Effector memory CD4-positive, alpha-beta T cell (primary cell): ENCODE measurements around the gene NCDN.

ENCODE experiments used
- DNase-seq, 3 donors: peaks; one replicate each; pipeline ENCODE4 v3.0.0-alpha.2; 2020
- H3K27ac ChIP-seq: 2 replicates; pipeline ENCODE4 v1.7.0; 2013; ENCODE audit warnings: mild to moderate bottlenecking, low read length, moderate library complexity; ENCODE audit not compliant: insufficient read depth, poor library complexity, severe bottlenecking
- H3K27me3 ChIP-seq: replicated peaks from 2 replicates; pipeline ENCODE4 v1.7.0; 2013; ENCODE audit warnings: mild to moderate bottlenecking, low read length; ENCODE audit not compliant: insufficient read depth, control insufficient read depth, poor library complexity, severe bottlenecking
- H3K36me3 ChIP-seq: 2 replicates; pipeline ENCODE4 v1.7.0; 2013; ENCODE audit warnings: mild to moderate bottlenecking, low read length, moderate library complexity; ENCODE audit not compliant: control insufficient read depth, insufficient read depth
- H3K4me1 ChIP-seq: 2 replicates; pipeline ENCODE4 v1.7.0; 2013; ENCODE audit warnings: low read length, mild to moderate bottlenecking; ENCODE audit not compliant: control insufficient read depth, insufficient read depth, poor library complexity, severe bottlenecking
- H3K4me3 ChIP-seq: 2 replicates; pipeline ENCODE4 v1.7.0; 2013; ENCODE audit warnings: low read length, low read depth, mild to moderate bottlenecking; ENCODE audit not compliant: insufficient read depth, poor library complexity, severe bottlenecking
- H3K9me3 ChIP-seq: 2 replicates; pipeline ENCODE4 v1.7.0; 2013; ENCODE audit warnings: mild to moderate bottlenecking, low read length, moderate library complexity; ENCODE audit not compliant: control insufficient read depth

Gene NCDN

DNA sequence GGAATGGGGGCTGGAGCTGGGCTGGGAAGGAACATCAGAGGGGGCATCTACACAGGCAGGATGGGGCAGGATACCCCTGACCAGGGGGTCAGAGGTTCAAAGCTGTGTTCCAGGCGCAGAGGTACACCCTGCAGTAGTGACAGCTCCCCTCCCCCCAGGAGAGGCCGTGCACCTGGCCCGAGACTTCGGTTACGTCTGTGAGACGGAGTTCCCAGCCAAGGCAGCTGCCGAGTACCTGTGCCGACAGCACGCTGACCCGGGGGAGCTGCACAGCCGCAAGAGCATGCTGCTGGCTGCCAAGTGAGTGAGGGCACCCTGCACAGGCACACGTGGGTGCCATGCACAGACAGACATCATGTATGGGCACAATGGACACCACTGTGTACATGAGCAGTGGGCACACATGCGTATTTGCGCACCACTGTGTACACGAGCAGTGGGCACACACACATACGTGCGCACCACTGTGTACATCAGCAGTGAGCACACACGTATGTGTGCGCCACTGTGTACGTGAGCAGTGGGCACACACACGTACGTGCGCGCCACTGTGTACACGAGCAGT, 33.0 kb downstream of the NCDN start:
- Histone ChIP-seq H3K27ac (no peak overlapping the region), H3K4me3 (no peak overlapping the region), H3K9me3 (no peaks in the 10 kb centered on the region), H3K4me1 (no peaks in the 10 kb centered on the region), H3K27me3 (no peaks in the 10 kb centered on the region), H3K36me3 (no peaks in the 10 kb centered on the region)
- DNase-seq, result no peak

DNA sequence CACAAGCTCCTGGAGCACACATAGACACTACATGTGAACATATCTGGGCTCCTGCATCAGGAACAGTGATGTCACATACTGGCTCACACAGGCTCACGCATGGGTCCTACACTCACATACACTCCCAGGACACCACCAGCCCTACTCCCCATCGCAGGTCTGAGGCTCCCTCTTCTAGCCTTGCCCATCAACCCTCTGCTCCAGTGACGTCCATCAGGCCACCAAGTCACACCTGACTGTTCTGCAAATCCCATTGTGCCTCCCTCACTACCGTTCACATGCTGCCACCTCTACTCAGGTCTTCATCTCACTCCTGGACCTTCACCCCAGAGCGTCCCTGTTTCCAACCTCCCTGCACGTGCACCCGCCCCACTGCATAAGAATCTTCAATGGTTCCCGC, 33.6 kb downstream of the NCDN start:
- Histone ChIP-seq H3K4me3 (no peak overlapping the region), H3K9me3 (no peaks in the 10 kb centered on the region), H3K27me3 (no peaks in the 10 kb centered on the region), H3K36me3 (no peaks in the 10 kb centered on the region), H3K4me1 (no peaks in the 10 kb centered on the region), H3K27ac (no peak overlapping the region)
- DNase-seq, result no peak

DNA sequence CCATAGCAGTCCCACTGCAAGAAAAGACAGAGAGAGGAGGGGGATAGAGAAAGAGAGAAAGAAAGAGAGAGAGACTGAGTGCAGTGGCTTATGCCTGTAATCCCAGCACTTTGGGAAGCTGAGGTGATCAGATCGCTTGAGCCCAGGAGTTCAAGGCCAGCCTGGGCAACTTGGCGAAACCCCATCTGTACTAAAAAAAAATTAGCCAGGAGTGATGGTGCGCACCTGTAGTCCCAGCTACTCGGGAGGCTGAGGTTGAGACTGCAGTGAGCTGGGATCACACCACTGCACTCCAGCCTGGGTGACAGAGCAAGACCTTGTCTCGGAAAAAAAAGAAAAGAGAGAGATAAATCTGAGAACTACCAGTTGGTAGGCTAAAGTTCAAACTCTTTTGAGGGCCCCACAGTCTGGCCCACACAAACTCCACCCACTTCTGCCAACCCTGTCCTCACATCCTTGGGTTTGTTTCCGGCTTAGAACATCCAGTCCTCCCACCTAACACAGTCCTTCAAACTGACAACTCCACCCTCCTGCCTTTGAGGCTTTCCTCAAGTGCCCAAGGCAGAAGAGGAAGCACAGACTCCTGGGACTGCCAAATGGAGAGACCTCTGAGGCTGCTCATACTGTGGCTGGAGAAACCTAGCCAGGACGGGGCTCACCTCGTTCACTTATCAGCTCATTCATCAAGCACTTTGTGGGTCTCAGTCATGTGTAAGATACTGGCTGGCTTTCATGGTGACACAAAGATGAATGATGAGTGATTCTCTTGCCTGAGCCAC, 35.6 kb downstream of the NCDN start:
- no peak overlapping the region for H3K27ac ChIP-seq
- no peaks in the 10 kb centered on the region for H3K4me1 ChIP-seq
- H3K9me3 ChIP-seq, result no peaks in the 10 kb centered on the region
- H3K36me3 ChIP-seq, result no peaks in the 10 kb centered on the region
- DNase-seq, result no peak
- no peaks in the 10 kb centered on the region for H3K27me3 ChIP-seq
- H3K4me3 ChIP-seq, result no peak overlapping the region

GRCh38 chr1:35594005-35594760, 36.6 kb downstream of the NCDN start:
- Histone ChIP-seq H3K36me3 (no peaks in the 10 kb centered on the region), H3K9me3 (no peaks in the 10 kb centered on the region), H3K27me3 (no peaks in the 10 kb centered on the region), H3K4me1 (no peaks in the 10 kb centered on the region), H3K27ac (no peak overlapping the region), H3K4me3 (no peak overlapping the region)
- no peak for DNase-seq

- H3K27me3 ChIP-seq, result no peaks in the 10 kb centered on the region
- H3K4me3 ChIP-seq, result no peak overlapping the region
- no peak for DNase-seq
- no peaks in the 10 kb centered on the region for H3K9me3 ChIP-seq
- H3K27ac ChIP-seq, result no peak overlapping the region
- H3K36me3 ChIP-seq, result peaks cover 4% of the 10 kb centered on the region
- no peaks in the 10 kb centered on the region for H3K4me1 ChIP-seq
Measured at GRCh38 chr1:35595684-35596083, 38.1 kb downstream of the NCDN start.

DNA sequence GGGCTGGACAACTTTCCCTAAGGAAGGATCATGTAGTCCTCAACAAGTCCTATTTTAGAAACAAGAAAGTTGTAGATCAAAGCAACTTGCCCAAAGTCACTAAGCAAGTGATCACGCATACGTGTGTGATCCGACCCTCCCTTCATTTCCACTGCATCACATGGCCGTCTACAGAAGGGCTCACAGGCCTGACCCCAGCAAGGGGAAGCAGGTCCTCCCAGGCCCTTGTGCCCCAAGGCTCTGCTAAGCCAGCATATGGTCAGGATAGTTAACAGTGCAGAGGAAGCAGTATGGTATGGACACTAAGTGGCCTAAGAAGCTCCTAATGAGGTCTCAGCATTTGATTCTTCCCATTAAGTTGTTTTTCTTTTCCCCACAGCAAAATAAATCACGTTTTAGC, 40.3 kb downstream of the NCDN start:
- Histone ChIP-seq H3K27ac (no peak overlapping the region), H3K4me3 (no peak overlapping the region), H3K9me3 (no peaks in the 10 kb centered on the region), H3K27me3 (no peaks in the 10 kb centered on the region), H3K36me3 (peaks cover 17% of the 10 kb centered on the region), H3K4me1 (no peaks in the 10 kb centered on the region)
- DNase-seq, result no peak

- H3K27ac ChIP-seq, result no peak overlapping the region
- no peaks in the 10 kb centered on the region for H3K9me3 ChIP-seq
- H3K4me3 ChIP-seq, result no peak overlapping the region
- no peaks in the 10 kb centered on the region for H3K4me1 ChIP-seq
- no peak for DNase-seq
- H3K27me3 ChIP-seq, result no peaks in the 10 kb centered on the region
- peaks cover 26% of the 10 kb centered on the region for H3K36me3 ChIP-seq
Measured at GRCh38 chr1:35598895-35599294, 41.3 kb downstream of the NCDN start.

- no peaks in the 10 kb centered on the region for H3K4me1 ChIP-seq
- no peak overlapping the region for H3K4me3 ChIP-seq
- H3K27ac ChIP-seq, result no peak overlapping the region
- no peaks in the 10 kb centered on the region for H3K9me3 ChIP-seq
- DNase-seq, result no peak
- H3K36me3 ChIP-seq, result peaks cover 30% of the 10 kb centered on the region
- no peaks in the 10 kb centered on the region for H3K27me3 ChIP-seq
Measured at GRCh38 chr1:35599411-35599810, 41.8 kb downstream of the NCDN start.

DNA sequence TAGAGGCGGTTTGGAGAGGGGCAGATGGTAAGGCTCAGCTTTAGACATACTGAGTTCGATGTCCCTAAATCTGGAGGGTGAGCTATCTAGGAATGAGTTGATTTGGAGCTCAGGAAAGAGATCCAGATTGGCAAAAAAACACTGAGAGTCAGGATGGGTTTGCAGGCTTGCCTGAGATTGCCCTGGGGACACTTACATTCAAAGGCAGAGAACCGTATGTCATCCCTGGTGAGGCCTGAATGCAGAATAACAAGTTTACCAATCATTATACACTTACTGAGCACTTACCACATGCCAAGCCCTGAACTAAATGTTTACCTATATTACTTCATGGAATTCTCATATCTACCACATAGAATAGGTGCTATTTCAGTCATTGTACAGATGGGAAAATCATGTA, 43.0 kb downstream of the NCDN start:
- Histone ChIP-seq H3K27me3 (no peaks in the 10 kb centered on the region), H3K36me3 (peaks cover 36% of the 10 kb centered on the region), H3K4me1 (no peaks in the 10 kb centered on the region), H3K4me3 (no peak overlapping the region), H3K9me3 (no peaks in the 10 kb centered on the region), H3K27ac (no peak overlapping the region)
- DNase-seq, result no peak

- Histone ChIP-seq H3K9me3 (no peaks in the 10 kb centered on the region), H3K36me3 (peaks cover 43% of the 10 kb centered on the region), H3K27me3 (no peaks in the 10 kb centered on the region), H3K4me1 (no peaks in the 10 kb centered on the region), H3K27ac (no peak overlapping the region), H3K4me3 (no peak overlapping the region)
- DNase-seq, result no peak
Measured at GRCh38 chr1:35603468-35603867, 45.9 kb downstream of the NCDN start.
